ENCODE measurements around the gene RASA3.
"Not testable (repeated sequence)": the region's sequence is repeated elsewhere in the genome, so short reads cannot be mapped to it uniquely, and the experiment has no call there.

Gene RASA3

DNA sequence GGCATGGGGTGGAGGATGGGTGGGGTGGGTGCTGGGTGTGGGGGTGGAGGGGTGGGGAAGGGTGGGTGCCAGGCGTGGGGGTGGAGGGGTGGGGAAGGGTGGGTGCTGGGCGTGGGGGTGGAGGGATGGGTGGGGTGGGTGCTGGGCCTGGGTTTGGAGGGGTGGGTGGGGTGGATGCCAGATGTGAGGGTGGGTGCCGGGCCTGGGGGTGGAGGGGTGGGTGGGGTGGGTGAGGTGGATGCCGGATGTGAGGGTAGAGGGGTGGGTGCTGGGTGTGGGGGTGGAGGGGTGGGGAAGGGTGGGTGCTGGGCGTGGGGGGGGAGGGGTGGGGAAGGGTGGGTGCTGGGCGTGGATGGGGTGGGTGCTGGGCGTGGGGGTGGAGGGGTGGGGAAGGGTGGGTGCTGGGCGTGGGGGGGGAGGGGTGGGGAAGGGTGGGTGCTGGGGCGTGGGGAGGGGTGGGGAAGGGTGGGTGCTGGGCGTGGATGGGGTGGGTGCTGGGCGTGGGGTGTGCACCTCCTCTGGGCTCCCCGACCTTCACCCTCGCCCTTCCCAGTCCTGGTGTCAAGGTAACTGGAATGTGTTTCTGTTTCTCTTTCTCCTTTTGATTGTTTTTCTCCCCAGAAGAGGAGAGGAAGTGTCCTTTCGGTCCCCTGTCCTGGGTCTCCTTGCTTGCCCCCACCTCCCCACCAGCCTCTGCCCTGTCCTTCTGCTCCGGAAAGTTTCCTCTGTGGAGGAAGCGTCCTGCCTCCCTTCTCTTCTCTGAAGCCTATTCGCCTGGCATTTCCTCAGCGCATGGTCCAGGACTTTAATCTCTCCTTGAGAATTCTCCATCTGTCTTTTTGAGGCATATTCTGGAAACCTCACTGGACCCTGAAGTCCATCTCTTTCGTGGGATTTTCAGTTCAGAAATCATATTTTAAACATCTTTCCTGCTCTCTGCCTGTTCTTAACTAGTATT lies 23.8 kb upstream of the RASA3 start:
- no peak for DNase-seq (ENCODE audit: low read depth in 2 of 2)

DNA sequence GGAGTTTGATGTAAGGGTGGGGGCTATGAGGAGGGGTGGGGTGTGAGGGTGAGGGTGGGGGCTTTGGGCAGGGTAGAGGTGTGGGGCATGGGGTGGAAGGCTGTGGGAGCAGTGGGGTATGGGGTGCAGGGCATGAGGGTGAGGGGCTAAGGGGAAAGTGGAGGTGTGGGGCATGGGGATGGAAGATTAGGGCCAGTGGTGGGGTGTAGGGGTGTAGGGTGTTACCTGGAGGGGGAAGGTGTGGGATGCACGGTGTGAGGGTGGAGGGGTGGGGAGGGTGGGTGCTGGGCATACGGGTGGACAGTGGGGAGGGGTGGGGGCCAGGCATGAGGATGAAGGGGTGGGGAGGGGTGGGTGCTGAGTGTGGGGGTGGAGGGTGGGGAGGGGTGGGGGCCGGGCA lies 22.9 kb upstream of the RASA3 start:
- no peak for DNase-seq (ENCODE audit: low read depth in 2 of 2)

DNA sequence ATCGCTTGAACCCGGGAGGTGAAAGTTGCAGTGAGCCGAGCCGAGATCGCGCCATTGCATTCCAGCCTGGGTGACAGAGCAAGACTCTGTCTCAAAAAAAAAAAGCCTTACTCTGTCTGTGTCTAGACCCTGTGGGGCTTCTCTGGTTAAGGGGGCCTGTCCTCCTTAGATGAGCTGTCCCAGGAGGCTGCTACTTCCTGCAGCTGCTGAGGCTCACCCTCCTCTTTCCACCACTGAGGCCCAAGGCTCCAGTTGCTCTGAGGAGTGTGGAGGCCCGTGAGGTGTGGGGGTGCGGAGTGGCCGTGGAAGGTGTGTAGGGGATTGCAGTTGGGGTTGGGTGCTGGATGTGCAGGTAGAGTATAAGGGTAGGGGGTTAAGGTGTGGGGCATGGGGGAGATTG lies 22.1 kb upstream of the RASA3 start:
- DNase-seq (ENCODE audit: low read depth in 2 of 2): no peak

DNA sequence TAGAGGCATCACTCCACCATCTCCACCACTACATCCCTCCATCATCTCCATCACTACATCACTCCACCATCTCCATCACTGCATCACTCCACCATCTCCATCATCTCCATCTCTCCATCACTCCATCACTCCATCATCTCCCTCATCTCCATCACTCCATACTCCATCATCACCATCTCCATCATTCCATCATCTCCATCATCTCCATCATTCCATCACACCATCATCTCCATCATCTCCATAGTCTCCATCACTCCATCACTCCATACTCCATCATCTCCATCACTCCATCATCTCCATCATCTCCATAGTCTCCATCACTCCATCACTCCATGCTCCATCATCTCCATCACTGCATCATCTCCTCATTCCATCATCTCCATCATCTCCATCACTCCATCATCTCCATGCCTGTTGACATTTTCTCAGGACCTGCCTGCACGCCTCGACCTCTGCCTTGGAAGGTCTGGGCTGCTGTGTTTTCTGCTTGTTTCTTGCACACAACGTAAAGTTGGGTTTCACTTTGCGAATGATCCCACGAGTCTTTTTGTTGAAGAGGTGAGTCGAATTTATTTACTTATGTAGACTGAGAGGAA lies 21.2 kb upstream of the RASA3 start:
- DNase-seq (ENCODE audit: low read depth in 2 of 2): no peak

DNA sequence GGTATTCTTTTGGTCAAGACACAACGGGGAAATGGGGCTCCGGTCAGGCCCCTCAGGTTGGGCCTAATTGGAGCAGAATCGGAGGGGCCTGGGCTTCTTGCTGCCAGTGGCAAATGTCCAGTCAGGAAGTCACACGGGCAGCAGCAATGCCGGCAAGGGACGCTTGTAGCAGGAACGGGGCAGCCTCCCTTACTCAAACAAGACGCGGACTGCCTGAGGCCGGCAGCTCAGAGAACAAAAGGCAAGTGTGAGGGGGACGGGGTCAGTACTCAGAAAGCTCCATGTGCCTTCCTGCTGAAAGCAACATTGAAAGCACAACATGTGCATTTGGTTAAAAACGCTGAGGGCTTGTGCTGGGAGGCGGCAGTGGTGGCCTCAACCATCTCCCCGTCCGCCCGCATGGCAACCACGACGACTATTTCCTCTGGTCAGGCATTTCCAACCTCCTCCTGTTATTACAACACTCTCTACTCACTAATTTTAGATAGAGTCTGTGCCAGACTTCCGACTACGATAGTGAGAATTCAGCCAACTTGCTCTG lies 20.5 kb upstream of the RASA3 start:
- DNase-seq (ENCODE audit: low read depth in 2 of 2): no peak

DNA sequence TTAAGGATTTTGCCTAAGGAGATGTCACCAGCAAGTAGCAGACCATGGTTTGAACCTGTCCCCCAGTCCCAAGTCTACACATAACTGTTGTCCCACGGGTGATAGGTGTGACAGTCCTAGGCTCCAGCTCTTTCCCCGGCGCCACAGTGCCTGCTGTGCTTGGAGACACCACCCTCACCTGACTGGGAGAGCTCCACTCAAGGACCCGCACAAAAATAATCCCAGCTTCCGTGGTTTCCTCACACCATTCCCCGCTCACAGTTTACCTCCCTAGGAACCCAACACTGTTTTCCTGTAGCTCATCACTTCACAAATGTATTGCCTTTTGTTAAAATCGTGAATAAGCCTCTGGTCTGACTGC lies 19.8 kb upstream of the RASA3 start:
- DNase-seq (ENCODE audit: low read depth in 2 of 2): no peak

DNA sequence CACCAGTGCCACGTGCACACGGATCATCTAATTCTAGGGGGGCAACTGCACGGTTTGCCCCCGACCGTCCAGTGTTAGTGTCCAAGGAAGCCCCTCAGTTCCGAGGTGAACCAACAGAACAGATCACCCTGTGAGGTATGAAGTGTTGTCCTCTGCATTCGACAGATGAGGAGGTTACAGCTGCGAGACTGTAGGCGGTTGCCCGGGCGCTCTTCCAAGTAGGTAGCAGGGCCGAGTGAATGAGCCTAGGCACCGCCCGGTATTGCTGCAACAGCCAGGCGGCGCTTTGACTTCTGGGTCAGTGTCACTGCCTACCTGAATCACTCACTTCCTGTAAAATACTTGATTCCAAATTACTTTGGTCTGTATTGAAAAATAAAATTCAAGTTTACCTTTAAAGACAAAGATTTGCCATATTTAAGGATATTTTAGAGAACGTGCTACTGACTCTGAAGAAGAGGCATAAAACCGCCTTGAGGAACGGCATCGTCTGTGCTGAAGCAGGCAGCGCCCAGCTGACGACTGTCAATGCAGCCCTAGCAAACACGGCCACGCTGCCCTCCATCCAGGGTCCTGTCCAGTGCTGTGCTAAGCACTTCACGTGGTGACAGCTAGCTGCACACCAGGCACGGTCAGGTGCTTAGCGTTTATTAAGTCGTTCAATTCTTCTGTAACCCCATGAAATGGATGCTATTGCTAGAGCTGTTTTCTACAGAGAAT lies 19.3 kb upstream of the RASA3 start:
- DNase-seq (ENCODE audit: low read depth in 2 of 2): no peak

DNA sequence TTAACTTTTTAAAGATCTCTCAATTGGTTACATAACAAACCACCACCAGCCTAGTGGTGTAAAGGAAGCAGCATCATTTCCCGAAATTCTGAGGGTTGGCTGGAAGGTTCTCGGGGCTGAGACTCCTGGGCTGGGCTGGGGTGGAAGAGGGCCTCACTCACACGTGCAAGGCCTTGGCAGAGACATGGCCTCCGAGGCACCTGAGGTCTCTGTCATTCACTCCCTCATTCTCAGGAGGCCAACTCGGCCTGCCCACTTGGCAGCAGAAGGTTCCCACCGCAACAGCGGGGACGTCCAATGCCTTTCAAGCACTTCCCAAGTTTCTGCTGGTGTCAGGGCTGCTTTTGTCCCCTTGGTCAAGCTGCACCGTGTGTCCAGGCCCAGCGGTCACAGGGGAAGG lies 18.6 kb upstream of the RASA3 start:
- no peak for DNase-seq (ENCODE audit: low read depth in 2 of 2)

DNA sequence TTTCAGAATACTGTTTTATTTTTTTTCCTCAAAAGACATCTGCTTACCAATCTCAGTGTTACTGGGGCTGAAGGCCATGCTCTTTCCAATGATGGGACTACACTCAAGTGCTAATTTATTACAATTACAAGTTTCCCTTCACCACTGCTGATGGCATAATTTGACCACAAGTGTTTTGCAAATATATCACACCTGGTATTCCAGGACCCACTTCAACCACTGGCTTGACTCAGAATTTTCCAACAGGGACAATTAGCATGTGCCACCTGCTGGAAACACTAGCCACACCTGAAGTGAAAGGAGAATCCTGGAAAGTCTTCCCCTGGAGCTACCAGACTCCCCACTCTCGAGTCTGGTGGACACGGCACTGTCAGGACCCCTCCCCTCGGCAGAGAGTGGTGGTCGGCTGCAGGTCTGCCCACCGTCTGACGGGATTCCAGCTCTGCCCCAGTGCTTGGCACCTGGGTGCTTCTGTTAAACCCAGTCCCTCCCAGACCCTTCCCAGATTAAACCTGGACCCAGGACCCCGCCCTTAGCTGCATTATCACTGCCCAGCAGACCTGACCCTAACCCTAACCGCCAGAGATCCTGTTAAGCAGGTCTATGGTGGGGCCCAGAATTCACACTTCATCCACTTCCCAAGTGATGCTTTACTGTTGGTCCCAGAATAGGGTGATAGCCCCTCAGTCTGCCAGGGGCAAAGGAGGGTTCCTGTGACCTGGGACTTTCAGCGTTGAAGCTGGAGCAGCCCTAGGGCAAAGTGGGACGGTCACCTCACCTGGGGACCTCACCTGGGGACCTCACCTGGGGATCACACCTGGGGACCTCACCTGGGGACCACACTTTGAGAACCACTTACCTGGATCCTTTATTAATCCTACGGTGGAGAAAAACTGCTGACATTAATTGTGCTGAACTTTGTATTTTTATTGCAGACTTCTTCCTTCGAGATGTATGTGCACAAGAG lies 17.6 kb upstream of the RASA3 start:
- DNase-seq (ENCODE audit: low read depth in 2 of 2): no peak

DNA sequence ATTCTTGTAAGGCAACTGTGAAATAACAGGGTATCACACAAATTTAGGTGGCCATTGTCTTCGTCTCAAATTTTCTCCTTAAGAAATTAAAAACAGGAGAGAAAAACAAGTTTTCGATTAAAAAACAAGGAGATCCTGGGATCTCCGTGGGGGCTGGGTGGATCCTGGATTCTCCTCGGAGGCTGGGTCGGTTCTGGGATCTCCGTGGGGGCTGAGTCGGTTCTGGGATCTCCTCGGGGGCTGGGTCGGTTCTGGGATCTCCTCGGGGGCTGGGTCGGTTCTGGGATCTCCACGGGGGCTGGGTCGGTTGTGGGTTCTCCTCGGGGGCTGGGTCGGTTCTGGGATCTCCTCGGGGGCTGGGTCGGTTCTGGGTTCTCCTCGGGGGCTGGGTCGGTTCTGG lies 16.5 kb upstream of the RASA3 start:
- DNase-seq (ENCODE audit: low read depth in 2 of 2): not testable (repeated sequence)

DNA sequence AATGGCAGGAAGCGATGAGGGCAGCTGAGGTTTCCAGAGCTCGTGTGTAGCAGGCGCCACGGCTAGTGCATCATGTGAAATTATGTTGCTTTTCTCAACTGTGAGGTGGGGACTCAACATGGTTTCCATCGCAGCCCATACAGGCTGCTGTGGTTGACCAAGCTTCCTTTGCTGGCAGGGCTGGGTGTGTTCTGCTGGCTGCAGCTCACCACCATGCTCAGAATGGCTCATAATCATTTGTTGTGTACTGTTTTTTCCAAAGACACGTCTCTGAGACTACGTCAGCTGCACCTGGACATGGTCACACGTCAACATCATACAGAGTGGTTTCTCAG lies 16.1 kb upstream of the RASA3 start:
- DNase-seq (ENCODE audit: low read depth in 2 of 2): peak in 1 of 2 experiments; percentile 61

DNA sequence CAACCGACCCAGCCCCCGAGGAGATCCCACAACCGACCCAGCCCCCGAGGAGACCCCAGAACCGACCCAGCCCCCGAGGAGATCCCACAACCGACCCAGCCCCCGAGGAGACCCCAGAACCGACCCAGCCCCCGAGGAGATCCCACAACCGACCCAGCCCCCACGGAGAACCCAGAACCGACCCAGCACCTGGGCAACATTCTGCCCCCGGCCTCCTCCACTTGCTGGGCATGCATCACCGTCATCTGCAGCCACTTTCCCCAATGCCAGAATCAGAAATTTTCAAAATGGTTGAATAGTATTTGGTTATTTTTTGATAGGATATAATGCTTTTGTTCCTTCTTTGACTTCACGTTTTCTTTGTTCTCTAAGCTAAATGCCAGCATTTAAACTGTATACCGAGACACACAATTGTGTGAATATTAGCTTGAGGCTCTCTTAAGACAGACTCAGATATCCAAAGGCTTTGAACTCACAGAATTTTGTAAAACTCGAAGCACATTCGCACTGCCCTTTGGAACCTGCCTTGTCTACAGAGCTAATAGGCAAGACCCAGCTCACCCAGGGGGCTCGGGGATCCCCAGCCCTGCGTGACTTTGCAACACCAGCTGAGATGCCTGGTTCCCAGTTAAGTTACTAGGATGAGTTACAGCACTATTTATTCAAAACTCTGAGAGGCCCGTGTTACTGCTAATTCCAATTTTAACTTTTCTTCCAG lies 15.5 kb upstream of the RASA3 start:
- no peak for DNase-seq (ENCODE audit: low read depth in 2 of 2)

DNA sequence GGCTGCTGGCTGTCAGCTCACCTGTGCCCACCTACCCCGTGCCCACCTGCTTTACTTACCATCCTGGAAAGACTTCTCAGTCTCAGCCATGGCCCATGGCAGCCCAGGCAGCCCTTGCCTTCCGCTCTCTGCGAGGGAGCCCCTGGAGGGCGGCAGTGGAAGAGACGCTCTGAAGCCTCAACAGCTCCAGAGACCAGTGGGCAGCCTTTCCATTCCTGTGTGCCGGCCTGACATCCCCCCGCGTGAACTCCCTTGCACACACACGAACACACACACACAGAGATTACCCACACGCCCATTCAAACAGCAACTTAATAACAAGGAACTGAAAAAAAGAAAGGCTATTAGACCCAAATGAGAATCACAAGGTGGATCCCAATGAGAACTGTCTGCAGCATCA lies 14.2 kb upstream of the RASA3 start:
- no peak for DNase-seq (ENCODE audit: low read depth in 2 of 2)

DNA sequence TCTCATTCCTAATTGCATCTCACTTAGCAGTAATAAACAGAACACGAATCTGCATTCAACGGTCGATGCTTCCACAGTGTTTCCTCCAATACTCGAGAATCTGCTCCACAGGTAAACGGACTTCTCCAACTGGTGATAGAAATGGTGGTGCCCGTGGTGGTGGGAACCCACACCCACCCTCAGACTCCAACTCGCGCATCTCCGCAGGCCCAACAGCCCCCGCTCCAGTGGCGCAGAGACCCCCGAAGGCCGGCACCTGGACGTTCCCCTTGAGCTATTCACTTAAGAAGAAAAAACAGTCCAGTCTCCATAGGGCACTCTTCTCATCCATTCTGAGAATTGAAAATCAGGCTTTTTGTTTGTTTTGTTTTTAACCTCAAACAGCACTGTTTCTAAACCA lies 13.8 kb upstream of the RASA3 start:
- DNase-seq (ENCODE audit: low read depth in 2 of 2): no peak

DNA sequence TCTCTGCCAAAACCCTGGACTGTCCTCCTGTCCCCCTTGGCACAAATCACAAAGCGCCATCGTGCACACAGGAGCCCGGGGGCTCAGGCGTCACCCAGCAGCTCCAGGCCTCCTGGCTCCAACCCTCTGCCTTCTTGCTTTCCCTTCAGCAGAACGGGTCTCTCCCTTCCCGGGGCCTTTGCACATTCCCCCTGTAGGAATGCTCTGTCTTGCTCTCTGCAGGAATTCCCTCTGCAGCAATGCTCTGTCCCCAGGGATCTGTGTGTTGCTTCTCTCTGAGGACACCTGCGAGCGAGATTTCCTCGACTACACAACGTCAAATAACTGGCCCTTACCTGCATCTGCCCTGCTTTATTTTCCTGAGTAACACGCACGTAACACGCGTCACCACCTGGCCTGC lies 13.3 kb upstream of the RASA3 start:
- DNase-seq (ENCODE audit: low read depth in 2 of 2): no peak

DNA sequence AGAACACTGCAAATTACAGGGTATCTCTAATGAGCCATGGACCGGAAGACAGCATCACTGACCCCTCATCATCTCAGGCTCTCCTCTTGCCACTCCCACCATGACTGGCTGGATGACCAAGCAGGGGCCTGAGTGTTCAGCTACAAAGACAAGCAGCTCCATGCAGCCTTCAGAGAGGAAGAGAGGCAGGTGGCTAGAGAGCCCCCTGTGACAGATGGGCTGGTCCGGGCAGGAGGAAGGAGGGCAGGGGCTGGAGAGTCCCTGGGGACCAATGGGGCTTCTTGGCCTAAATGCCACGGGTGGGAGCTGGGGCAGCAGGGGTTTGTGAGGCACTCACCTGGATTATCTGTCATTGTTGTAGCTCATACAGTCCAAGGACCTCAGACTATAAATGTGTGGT lies 12.8 kb upstream of the RASA3 start:
- DNase-seq (ENCODE audit: low read depth in 2 of 2): no peak

DNA sequence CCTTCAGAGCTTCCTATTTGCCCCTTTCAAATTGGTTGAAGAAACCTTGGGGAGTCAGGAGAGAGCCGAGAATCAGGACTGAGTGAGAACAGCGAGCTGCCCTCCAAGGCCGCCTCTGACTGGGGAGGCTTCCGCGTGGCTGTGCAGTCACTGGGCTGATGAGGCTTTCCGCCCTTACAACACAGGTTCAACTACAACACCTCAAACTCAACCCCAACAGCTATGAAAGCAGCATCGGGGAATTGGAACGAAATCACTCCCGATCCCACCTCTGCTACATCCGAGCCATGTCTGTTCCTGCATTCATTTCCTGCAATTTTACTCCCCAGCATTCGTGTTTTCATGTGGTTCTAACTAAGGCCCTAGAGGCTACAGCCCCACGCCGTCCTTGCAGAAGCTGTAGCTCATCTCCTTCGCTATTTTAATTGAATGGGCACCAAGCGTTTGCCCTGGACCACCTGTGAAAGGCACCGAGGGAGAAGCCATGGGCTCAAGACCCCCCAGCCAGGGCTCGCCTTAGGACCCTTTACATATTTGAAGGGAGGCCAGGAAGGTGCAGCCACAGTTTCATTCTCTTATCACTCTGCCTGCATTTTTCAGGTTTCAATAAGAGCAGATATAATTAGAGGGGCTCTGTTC lies 12.3 kb upstream of the RASA3 start:
- no peak for DNase-seq (ENCODE audit: low read depth in 2 of 2)

DNA sequence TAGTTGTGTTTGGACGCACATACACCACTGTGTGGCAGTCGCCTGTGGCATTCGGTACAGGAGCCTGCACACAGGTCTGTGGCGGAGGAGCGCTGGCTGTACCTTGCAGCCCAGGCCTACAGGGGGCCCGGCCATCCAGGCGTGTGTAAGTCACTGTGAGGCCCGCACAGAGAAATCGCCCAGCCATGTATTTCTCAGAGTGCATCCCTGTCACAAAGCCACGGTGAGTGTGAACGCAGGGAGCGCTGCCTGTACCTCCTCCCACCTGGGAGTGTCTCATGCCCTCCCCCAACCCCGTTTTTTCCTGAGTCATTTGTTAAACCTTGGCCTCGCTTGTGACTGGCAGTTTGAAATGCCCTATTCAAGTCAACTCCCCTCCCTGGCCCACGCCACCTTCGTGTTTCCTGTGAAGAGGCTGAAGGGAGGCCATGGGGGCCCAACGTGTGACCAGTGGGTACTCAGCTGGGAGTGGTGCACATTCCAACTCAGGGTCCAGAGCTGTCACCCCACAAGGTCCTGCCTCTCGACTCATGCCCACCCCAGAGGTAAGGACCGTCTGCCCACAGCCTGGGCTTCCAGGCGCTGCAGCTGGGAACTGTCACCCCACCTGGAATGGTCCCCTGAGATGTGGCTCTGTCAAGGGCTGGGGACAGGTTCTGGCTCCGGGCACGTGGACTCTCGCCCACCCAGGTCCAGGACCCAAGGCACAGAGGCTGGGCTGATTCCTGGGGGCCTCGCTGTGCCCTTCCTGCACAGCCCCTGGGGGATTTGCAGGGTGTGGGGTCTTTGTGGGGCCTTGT lies 11.6 kb upstream of the RASA3 start:
- DNase-seq (ENCODE audit: low read depth in 2 of 2): no peak
